ENCODE data around the gene NLGN1. TPM values are rescaled to one million over a fixed set of nuclear protein-coding genes. Genes with fewer than 3 reads are reported as not detected.

NLGN1 gene
- total RNA-seq, 1 experiment from 2014 or later: 5.2 TPM

DNA sequence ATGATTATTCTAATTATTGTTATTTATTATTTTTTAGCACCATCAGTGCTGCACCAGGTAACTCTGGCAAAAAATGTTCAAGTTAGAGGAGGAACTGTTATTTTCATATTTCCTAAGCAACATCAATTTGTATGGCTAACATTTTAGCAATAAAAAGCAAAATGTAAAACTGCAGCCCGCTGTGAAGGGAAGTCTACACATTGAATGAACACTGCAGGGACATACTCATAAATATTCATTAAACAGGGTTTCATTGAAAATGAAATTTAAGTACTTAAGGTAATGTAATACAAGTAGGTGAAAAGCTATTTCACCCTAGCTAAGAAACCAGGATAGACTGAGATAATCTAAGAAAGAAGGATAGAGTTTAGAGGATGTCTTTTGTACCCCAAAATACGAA lies 532.7 kb downstream of the NLGN1 start:
- H3K56ac ChIP-seq (ENCODE audit: insufficient read length, low read depth, low read length): no peak overlapping the region
- H4K8ac ChIP-seq (replicated peaks; ENCODE audit: insufficient read length, low read depth, low read length): no peak overlapping the region
- no peak overlapping the region for H3K27ac ChIP-seq (ENCODE audit: insufficient read length, low read depth, low read length)
- Mint-ChIP-seq H3K4me1 (peaks cover 25 to 28% of the 10 kb centered on the region in 2 experiments), H3K36me3 (ENCODE audit: insufficient read depth in 1 of 3, low read depth in 3 of 3) (no peaks in the 10 kb centered on the region), H3K9me3 (no peaks in the 10 kb centered on the region), H3K27ac (peak overlapping the region in 1 of 3 experiments; percentile 27; a peak in 2 of 7 replicates), H3K4me3 (no peak overlapping the region), H3K27me3 (ENCODE audit: low read depth) (no peaks in the 10 kb centered on the region)
- no peaks in the 10 kb centered on the region for H3K79me2 ChIP-seq (ENCODE audit: insufficient read depth, low read length)
- peaks cover 4% of the 10 kb centered on the region; the same call in 1 of the 2 replicates for H3K4me1 ChIP-seq (ENCODE audit: insufficient read depth, low read length)
- no peak overlapping the region for H2BK15ac ChIP-seq (ENCODE audit: low read depth, low read length)
- no peak overlapping the region for H3K18ac ChIP-seq (ENCODE audit: insufficient read length, low read depth, low read length)
- H2BK20ac ChIP-seq (ENCODE audit: low read depth, low read length, poor library complexity, severe bottlenecking): no peak overlapping the region
- no peak overlapping the region for H2BK5ac ChIP-seq (ENCODE audit: insufficient read length, low read length)
- H2BK120ac ChIP-seq (ENCODE audit: low read depth, low read length, poor library complexity, severe bottlenecking): no peak overlapping the region
- H3K4me2 ChIP-seq (ENCODE audit: insufficient read depth, insufficient read length, low read length): no peak overlapping the region
- H3K27me3 ChIP-seq (ENCODE audit: insufficient read depth, low read length): no peaks in the 10 kb centered on the region
- DNase-seq: no peak
- H4K20me1 ChIP-seq (ENCODE audit: control insufficient read depth, insufficient read depth, insufficient read length): no peaks in the 10 kb centered on the region
- H3K23me2 ChIP-seq (ENCODE audit: insufficient read length, low read depth, low read length, poor library complexity, severe bottlenecking): no peaks in the 10 kb centered on the region
- H3K23ac ChIP-seq (ENCODE audit: insufficient read length, low read depth, low read length): no peak overlapping the region
- H3K9ac ChIP-seq (ENCODE audit: extremely low read depth, insufficient read length, low read length): no peak overlapping the region
- no peak overlapping the region for H2BK12ac ChIP-seq (ENCODE audit: insufficient read length, low read depth, low read length)
- no peak overlapping the region for H4K5ac ChIP-seq (ENCODE audit: insufficient read length, low read depth, low read length)
- TF ChIP-seq, protein P1, sequence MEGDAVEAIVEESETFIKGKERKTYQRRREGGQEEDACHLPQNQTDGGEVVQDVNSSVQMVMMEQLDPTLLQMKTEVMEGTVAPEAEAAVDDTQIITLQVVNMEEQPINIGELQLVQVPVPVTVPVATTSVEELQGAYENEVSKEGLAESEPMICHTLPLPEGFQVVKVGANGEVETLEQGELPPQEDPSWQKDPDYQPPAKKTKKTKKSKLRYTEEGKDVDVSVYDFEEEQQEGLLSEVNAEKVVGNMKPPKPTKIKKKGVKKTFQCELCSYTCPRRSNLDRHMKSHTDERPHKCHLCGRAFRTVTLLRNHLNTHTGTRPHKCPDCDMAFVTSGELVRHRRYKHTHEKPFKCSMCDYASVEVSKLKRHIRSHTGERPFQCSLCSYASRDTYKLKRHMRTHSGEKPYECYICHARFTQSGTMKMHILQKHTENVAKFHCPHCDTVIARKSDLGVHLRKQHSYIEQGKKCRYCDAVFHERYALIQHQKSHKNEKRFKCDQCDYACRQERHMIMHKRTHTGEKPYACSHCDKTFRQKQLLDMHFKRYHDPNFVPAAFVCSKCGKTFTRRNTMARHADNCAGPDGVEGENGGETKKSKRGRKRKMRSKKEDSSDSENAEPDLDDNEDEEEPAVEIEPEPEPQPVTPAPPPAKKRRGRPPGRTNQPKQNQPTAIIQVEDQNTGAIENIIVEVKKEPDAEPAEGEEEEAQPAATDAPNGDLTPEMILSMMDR (conservative IDR thresholded peaks at IDR 0.05): no peak
- no peak overlapping the region for H3K14ac ChIP-seq (ENCODE audit: insufficient read depth, low read length)
- H2AFZ ChIP-seq (ENCODE audit: low read length): no peak overlapping the region
- no peak overlapping the region for H4K91ac ChIP-seq (ENCODE audit: insufficient read length, low read depth, low read length)
- no peak overlapping the region for H2AK5ac ChIP-seq (ENCODE audit: insufficient read length, low read length)
- no peak overlapping the region for H3T11ph ChIP-seq (ENCODE audit: low read length)
- no peaks in the 10 kb centered on the region for H3K79me1 ChIP-seq (ENCODE audit: insufficient read depth, low read depth, low read length, poor library complexity, severe bottlenecking)
- no peak overlapping the region for H3K4ac ChIP-seq (ENCODE audit: low read depth, low read length)
- H3K9me3 ChIP-seq (ENCODE audit: control insufficient read depth, low read depth, low read length): no peaks in the 10 kb centered on the region
- no CpG with 5 or more reads among the region's 2 CpGs for WGBS (ENCODE audit: extremely low coverage, insufficient read length, low lambda C conversion rate)

All from H9 (cell line).